ENCODE results near the gene FAAP100. TPM values are rescaled to one million over a fixed set of nuclear protein-coding genes. Genes with fewer than 3 reads are reported as not detected.
A peak's percentile ranks its signal among the peaks of the same experiment; 100 is the strongest.

Gene FAAP100
- total RNA-seq, 1 donor from 2014 or later = 14.8 TPM

GRCh38 chr17:81543339-81543675 is 8.8 kb downstream of the FAAP100 start:
- ATAC-seq (peak; percentile 85), DNase-seq (ENCODE audit: missing footprints) (peak; percentile 68)
- intact Hi-C loops (cut with DNase I) = no loop called here

- DNase-seq (ENCODE audit: missing footprints) (peak; percentile 65), ATAC-seq (peak; percentile 2)
- intact Hi-C loops (cut with DNase I) = no loop called here
Measured at GRCh38 chr17:81542431-81543338, 9.5 kb downstream of the FAAP100 start.

GRCh38 chr17:81541123-81541522 is 11.0 kb downstream of the FAAP100 start:
- ATAC-seq = no peak
- DNase-seq (ENCODE audit: missing footprints) = peak; percentile 34
- intact Hi-C loops (cut with DNase I) = no loop called here

GRCh38 chr17:81540676-81541027 is 11.5 kb downstream of the FAAP100 start:
- DNase-seq (ENCODE audit: missing footprints) = peak; percentile 62
- no peak for ATAC-seq
- intact Hi-C loops (cut with DNase I) = no loop called here

- DNase-seq (ENCODE audit: missing footprints) (peak; percentile 62), ATAC-seq (no peak)
- intact Hi-C loops (cut with DNase I) = loop anchor here (5.0 kb wide), 1 partner anchor 288 kb away; no protein-coding TSS in a partner anchor
Measured at GRCh38 chr17:81539961-81540675, 12.0 kb downstream of the FAAP100 start.

- ATAC-seq (no peak), DNase-seq (ENCODE audit: missing footprints) (peak; percentile 44)
- intact Hi-C loops (cut with DNase I) = loop anchor here (5.0 kb wide), 1 partner anchor 287 kb away; no protein-coding TSS in a partner anchor
Measured at GRCh38 chr17:81539571-81539900, 12.6 kb downstream of the FAAP100 start.

- peak; percentile 41 for DNase-seq (ENCODE audit: missing footprints)
- intact Hi-C loops (cut with DNase I) = loop anchor here (5.0 kb wide), 1 partner anchor 287 kb away; no protein-coding TSS in a partner anchor
- no peak for ATAC-seq
Measured at GRCh38 chr17:81538651-81539570, 13.2 kb downstream of the FAAP100 start.

- no peak for ATAC-seq
- peak; percentile 51 for DNase-seq (ENCODE audit: missing footprints)
- intact Hi-C loops (cut with DNase I) = loop anchor here (5.0 kb wide), 1 partner anchor 286 kb away; no protein-coding TSS in a partner anchor
Measured at GRCh38 chr17:81537856-81538555, 14.1 kb downstream of the FAAP100 start.

DNA sequence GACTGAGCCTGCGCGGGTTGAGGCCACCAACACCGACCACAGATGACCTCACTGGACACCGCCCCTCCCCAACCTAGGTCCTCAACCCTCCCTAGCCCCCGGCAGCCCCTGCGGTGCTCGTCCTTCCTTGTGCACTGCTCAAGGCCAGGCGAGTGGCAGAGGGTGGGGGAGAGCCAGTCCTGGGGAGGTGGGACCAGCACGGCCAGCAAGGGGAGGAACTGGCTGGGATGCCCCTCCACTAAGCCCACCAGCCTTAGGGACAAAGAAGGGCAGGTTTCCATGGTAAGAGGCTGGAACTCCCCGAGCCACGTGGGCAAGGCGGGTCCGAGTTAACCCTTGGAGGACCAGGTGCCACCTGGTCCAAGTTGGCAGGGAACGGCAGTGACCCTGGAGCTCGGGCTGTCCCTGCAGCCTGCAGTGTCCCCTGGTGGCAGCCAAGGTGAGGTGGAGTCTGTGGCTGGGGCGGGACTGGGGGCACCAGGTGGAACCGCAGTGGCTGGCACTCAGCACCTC is 14.8 kb downstream of the FAAP100 start:
- ATAC-seq (peak; percentile 33), DNase-seq (ENCODE audit: missing footprints) (peak; percentile 45)
- intact Hi-C loops (cut with DNase I) = loop anchor here (5.0 kb wide), 1 partner anchor 285 kb away; no protein-coding TSS in a partner anchor

- DNase-seq (ENCODE audit: missing footprints) (peak; percentile 62), ATAC-seq (peak; percentile 11)
- intact Hi-C loops (cut with DNase I) = loop anchor here (5.0 kb wide), 1 partner anchor 284 kb away; no protein-coding TSS in a partner anchor
Measured at GRCh38 chr17:81536299-81537290, 15.6 kb downstream of the FAAP100 start.

GRCh38 chr17:81535480-81536298 is 16.5 kb downstream of the FAAP100 start:
- intact Hi-C loops (cut with DNase I) = loop anchor here (5.0 kb wide), 1 partner anchor 283 kb away; no protein-coding TSS in a partner anchor
- DNase-seq (ENCODE audit: missing footprints) (peak; percentile 35), ATAC-seq (no peak)

- ATAC-seq = no peak
- intact Hi-C loops (cut with DNase I) = loop anchor here (5.0 kb wide), 1 partner anchor 283 kb away; no protein-coding TSS in a partner anchor
- no peak for DNase-seq (ENCODE audit: missing footprints)
Measured at GRCh38 chr17:81535007-81535328, 17.2 kb downstream of the FAAP100 start.

GRCh38 chr17:81534157-81535006 is 17.8 kb downstream of the FAAP100 start:
- DNase-seq (ENCODE audit: missing footprints) = no peak
- intact Hi-C loops (cut with DNase I) = loop anchor here (5.0 kb wide), 1 partner anchor 282 kb away; no protein-coding TSS in a partner anchor
- ATAC-seq = no peak

DNA sequence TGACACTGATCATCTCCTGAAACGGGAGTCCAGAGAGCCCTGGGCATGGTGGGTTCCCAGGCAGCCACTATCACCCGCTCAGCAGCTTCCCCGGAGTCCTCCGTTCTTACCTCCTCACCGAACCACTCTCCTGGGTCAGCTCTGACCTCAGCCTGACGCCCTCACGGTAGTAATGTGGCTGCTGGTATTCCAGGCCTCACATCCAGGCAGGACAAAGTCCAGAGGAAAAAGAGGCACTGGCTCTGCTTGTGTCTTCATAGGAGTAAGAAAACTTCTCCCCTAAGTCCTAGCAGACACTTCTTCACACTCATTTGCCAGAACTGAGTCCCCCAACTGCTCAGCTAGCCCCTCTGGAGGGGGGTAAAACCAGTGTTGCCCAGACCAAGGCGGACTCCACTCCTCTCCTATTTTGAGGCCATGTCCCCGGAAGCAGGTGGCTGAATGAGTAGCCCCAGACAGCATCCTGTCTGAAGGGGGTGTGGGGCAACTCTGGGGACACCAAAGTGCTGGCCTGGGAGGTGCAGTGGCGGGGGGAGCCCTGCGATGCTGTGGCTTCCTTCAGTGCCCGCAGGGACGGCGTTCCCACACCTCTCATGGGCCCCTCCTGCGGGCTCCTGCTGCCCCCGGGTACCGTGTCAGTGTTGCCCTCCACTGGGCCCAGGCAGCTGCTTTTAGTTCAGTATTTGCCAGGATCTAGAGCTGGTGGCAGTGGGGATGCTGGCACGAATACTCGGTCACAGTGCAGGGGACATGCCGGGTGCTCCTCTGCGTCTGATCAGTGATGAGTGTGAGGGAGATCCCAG is 18.6 kb downstream of the FAAP100 start:
- intact Hi-C loops (cut with DNase I) = no loop called here
- DNase-seq (ENCODE audit: missing footprints) = no peak
- ATAC-seq = no peak
